GM21723 (cell line): ENCODE data around the gene WNT7B.

Experiments
- ATAC-seq: cut with Tn5 transposase; IDR thresholded peaks from one replicate; pipeline ENCODE4 v1.9.1; 2021; ENCODE audit warnings: mild to moderate bottlenecking, moderate library complexity; ENCODE audit not compliant: unreplicated experiment

The WNT7B gene

DNA sequence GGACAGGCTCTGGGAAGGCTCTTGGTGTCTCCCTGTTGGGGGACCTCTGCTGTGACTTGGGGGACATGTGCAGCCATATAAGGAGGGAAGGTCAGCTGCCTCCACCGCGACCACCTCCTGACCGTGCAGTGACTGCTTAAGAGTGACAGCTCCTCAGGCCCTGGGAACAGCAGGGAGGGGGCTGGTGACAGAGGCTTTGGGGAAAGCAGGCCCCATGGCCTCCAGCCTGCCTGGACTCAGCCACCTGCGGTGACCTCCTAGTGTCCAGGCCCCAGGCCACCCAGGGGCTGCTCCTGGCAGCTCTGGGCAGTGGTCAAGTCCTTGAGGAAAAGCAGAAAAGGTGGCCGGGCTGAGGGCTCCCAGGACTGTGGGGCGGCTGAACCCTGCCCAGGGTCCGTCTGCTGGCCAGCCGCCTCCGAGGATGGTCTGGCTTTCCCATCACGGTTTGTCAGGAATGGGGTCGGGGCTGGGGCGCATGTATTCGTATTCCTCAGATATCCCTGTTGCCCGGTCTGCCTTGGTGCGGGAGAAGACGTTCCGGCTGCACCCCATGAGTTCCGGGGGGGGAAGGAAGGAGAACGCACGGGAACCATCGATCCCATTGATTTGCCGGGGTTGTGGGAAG lies 96.8 kb downstream of the WNT7B start:
- ATAC-seq, result no peak

DNA sequence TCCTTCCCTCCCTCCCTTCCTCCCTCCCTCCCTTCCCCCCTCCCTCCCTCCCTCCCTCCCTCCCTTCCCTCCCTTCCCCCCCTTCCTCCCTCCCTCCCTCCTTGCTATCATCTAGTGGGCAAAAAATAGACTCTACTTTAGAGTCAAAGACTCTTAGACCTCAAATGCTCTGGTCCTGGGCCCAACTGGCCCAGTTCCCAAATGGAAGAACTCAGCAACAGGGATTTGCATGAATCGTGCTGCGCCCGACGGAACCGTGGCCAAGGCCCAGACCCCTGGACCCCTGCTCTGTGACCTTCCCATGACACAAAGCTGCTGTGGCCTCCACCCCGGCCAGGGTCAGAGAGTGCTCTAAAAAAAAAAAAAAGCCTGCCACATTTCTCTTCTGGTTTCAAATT lies 97.4 kb downstream of the WNT7B start:
- ATAC-seq, result no peak

DNA sequence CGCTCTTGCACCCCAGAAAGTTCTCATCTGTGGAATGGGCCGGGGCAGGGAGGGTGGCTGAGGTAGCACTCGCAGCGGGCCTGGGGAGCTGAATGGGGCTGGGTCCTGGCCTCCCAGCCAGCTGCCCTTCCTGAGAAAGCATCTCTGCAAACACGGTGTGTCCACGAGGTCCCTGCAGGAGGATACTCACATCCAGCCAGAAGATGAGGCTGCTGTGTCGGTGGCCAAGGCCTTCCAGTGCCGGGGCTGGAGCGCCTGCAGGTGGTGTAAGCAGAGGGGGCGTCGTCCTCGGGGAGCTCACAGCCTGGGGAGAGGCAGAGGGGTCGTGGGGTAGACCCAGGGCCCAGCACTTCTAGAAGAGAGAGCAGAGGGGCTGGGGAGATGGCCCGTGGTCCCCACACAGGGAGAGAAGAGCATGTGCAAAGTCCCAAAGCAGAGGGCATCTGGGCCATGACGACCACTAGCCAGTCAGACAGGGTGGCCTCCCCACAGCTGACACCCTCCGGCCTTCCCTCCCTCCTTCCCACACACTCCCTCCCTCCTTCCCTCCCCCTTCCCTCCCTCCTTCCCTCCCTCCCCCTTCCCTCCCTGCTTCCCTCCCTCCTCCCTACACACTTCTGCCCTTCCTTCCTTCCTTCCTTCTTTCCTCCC lies 97.9 kb downstream of the WNT7B start:
- no peak for ATAC-seq

DNA sequence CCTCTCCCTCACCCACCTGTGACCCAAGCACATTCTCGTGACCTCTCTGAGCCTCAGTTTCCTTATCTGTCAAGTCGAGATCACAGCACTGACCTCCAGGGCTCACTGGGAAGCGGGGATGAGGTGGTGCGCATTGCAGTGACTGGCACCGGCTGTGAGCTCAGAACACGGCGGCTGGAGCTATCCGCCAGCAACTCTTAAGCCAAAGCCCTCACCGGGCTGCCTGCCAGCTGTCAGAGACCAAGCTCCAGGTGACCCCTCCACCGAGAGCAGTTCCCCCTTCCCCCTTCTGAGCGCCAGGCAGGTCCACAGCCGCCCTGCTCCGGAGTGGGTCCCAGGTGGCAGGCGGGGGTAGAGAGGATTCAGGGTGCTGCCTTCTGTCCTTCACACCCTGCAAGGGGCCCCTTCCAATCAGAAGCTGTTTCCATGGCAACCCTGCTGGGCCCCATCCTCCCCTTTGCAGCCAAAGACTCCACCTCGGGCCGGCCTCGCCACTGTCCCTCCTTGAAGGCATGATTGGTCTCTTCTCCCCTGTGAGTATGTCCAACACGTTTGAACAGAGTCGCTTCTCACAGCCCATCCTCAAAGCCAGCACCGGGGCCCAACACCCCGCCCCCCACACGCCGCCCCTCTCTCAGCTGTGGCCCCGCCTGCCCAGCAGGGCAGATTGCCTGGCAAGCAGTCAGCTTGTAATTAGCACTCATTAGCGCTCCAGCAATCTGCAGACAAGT lies 98.7 kb downstream of the WNT7B start:
- no peak for ATAC-seq

DNA sequence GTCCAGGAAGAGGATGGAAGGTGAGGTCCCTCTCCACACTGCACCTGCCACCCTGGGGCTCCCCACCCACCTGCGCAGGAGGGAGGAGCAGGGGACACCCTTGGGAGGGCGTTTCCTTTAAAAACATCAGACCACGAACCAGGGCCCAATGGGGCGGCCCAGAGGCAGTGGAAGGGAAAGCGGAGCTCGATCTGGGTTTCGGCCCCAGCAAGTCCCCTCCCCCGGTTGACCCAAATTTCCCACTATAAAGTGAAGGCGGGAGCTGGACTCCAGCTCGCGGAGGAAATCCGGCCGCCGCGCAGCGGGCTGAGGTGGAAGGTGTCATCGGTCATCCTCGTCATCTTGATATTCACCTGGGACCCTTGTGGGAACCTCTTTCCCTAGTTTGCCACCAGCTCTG lies 99.3 kb downstream of the WNT7B start:
- ATAC-seq, result no peak

DNA sequence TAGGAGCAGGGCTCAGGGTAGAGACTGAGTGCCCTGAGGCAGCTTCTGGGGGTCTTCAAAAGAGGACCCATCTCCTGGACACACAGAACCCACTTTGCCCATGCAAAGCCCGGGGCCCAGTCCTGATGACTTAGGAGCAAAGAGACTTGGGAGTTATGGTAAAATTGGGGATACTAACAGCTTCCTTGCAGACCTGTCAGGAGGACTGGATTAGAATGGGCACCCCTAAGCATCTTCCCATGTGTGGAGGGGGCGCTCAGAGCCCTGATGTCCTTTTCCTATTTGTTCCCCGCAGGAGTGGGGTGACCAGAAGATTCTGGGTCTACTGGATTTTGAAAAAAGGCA lies 100.0 kb downstream of the WNT7B start:
- ATAC-seq, result no peak

DNA sequence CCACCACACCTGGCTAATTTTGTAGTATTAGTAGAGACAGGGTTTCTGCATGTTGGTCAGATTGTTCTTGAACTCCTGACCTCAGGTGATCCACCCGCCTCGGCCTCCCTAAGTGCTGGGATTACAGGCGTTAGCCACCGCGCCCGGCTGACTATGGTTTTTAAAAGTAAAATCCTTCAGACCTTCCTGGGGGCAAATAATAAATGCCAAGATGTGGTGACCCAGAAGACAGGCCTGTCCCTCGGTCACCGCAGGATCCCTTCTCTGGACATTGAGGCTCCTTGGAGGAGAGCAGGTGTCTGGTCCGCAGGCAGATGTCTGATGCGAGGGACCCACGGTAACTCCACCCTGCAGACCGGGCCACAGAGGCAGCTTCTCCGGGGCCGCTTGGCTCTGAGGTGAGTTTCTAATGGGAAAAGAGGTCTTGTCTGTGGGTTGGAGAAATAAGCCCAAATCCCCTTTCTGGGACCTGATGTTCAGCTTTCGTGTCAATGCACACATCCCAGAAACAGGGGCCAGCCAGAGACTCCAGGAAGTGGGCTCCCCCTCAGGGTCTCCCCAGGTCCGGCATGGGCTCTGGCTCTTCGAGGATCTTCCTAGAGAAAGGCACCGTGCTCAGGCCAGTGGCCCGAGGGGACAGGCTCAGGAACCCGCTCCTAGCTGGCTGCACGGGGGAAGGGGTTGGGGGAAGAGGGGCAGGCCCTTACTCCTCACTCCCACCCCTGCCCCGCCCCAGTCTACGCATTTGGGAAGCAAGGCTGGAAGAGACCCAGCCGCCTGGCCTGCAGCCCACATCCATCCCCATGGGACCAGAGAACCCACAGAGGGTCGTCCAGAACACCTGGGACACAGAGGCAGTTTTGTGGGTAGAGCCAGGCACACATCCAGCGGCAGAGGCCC lies 100.6 kb downstream of the WNT7B start:
- no peak for ATAC-seq

DNA sequence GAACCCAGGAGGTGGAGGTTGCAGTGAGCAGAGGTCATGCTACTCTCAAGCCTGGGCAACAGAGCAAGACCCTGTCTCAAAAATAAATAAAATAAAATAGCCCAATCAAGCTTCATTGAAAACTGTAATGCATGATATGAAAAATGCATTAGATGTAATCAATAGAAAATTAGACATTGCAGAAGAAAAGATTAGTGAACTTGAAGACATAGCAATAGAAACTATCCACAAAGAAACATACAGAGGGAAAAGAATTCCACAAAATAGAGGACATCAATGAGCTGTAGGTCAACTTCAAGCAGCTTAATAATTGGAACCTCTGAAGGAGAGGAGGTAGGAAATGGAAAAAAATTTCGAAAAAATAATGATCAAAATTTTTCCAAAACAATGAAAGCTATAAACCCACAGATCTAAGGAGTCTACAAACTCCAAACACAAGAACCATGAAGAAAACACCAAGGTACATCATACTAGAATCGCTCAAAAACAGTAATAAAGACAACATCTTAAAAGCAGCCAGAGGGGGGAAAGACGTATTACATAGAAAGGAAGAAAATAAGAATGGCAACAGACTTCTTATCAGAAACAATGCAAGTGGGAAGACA lies 104.2 kb downstream of the WNT7B start:
- no peak for ATAC-seq

DNA sequence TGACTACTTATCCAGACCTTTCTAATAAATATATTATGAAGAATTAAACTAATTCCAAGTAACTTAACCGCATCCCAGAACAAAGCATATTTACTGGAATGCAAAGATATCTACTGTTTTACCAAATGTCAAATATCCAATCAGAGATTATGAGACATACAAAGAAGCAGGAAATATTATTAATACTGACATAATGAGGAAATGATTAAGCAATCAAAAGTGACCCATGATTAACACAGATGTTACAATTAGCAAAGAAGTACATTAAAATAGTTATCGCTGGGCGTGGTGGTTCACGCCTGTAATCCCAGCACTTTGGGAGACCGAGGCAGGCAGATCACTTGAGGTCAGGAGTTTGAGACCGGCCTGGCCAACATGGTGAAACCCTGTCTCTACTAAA lies 105.2 kb downstream of the WNT7B start:
- ATAC-seq, result no peak
